GM21723 (cell line): ENCODE results near the gene ILF3.
"Not testable (repeated sequence)": the region's sequence is repeated elsewhere in the genome, so short reads cannot be mapped to it uniquely, and the experiment has no call there.

ENCODE experiments used
- ATAC-seq: cut with Tn5 transposase; IDR thresholded peaks from one replicate; pipeline ENCODE4 v1.9.1; 2021; ENCODE audit warnings: mild to moderate bottlenecking, moderate library complexity; ENCODE audit not compliant: unreplicated experiment

The ILF3 gene

GRCh38 chr19:10671922-10672321, 17.8 kb downstream of the ILF3 start:
- not testable (repeated sequence) for ATAC-seq

DNA sequence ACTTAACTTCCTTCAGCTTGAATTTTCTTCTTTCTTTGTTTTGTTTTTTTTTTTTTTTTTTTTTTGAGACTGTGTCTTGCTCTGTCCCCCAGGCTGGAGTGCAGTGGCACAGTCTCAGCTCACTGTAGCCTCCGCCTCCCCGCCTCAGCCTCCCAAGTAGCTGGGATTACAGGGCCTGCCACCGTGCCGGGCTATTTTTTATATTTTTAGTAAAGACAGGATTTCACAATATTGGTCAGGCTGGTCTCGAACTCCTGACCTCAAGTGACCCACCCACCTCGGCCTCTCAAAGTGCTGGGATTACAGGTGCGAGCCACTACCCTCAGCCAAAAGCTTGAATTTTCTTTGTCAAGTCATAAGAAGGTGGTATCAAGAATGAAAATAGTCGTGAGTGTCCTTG, 21.1 kb downstream of the ILF3 start:
- ATAC-seq, result not testable (repeated sequence)

GRCh38 chr19:10677751-10678150, 23.6 kb downstream of the ILF3 start:
- ATAC-seq, result no peak

- no peak for ATAC-seq
These were observed 24.7 kb downstream of the ILF3 start for GRCh38 chr19:10678813-10679212.

- ATAC-seq, result no peak
These were observed 25.6 kb downstream of the ILF3 start for GRCh38 chr19:10679743-10680142.

- no peak for ATAC-seq
These were observed 26.5 kb downstream of the ILF3 start for GRCh38 chr19:10680545-10681135.

GRCh38 chr19:10681658-10682057, 27.5 kb downstream of the ILF3 start:
- no peak for ATAC-seq

DNA sequence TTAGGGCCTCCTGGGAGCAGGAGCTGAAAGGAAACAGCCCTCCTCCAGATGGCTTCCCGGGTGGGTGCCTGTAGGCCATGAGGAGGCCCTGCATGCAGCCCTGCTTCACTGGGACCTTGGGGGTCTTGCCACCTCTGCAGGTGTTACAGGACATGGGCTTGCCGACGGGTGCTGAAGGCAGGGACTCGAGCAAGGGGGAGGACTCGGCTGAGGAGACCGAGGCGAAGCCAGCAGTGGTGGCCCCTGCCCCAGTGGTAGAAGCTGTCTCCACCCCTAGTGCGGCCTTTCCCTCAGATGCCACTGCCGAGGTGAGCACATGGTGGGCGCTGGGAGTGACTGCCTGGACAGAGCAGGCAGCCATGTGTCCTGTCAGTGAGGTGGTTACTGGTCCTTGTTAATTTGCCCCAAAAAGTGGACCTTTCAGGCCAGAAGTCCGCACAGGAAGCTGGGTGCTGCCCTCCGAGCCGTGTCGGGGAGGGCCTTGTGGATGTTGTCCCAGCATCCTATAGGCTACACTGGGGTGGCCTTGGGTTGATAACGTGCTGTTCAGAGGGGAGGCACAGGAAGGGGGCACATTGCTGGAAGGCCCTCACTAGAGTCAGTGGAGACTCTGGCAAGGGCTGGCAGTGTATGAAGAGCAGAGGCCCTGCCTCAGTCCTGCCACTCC, 28.4 kb downstream of the ILF3 start:
- ATAC-seq, result no peak

DNA sequence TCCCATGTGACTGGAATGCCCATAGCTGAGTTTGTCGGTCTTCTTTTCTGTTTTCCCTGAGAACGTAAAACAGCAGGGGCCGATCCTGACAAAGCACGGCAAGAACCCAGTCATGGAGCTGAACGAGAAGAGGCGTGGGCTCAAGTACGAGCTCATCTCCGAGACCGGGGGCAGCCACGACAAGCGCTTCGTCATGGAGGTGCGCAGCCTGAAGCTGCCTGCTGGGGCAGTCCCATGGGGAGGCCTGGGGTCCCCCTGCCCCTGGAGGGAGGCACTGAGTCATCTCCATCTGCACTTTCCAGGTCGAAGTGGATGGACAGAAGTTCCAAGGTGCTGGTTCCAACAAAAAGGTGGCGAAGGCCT, 28.9 kb downstream of the ILF3 start:
- no peak for ATAC-seq

DNA sequence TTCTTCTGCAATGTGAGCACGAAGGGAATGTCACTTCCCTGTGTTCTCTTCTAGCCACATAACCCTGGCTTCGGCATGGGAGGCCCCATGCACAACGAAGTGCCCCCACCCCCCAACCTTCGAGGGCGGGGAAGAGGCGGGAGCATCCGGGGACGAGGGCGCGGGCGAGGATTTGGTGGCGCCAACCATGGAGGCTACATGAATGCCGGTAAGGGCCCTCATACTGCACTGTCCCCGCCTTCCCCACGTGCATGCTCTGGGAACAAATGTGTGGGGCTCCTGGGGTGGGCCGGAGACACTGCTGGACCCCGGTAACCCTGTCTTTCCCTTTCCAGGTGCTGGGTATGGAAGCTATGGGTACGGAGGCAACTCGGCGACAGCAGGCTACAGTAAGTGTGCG, 29.4 kb downstream of the ILF3 start:
- ATAC-seq, result no peak

- ATAC-seq, result no peak
These were observed 31.1 kb downstream of the ILF3 start for GRCh38 chr19:10685210-10685609.

GRCh38 chr19:10686193-10686592, 32.0 kb downstream of the ILF3 start:
- no peak for ATAC-seq

DNA sequence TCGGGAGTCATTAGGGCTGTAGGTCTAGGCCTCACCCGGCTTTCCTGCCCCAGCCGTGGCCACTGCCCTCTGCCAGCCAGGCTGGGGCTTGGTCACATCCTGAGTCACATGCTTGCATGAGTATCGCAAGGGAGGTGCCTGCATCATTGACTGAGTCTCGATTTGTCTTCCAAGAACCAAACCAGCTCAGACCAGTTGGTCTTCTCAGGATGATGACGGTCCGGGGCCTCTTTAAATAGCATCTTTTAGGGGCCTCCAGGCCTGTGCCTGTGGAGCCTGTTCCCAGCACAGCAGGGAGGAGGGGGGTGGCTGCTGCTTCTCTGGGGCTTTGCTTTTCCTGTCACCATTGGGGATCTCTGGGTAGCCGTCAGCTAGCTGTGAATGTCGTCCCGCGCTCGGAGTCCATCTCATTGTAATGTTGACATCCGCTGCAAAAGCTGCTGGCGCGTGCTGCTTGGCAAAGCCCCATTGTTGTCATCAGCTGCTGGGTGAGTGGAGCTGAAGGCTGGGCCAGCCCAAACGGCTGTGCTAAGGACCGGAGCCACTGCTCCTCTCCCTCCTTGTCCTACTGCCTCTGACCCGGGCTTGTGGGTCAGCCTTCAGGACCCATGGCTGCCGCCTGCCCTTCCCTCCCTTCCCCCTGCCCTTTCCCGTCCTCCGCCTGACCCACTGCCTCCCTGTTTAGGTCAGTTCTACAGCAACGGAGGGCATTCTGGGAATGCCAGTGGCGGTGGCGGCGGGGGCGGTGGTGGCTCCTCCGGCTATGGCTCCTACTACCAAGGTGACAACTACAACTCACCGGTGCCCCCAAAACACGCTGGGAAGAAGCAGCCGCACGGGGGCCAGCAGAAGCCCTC, 32.7 kb downstream of the ILF3 start:
- no peak for ATAC-seq

DNA sequence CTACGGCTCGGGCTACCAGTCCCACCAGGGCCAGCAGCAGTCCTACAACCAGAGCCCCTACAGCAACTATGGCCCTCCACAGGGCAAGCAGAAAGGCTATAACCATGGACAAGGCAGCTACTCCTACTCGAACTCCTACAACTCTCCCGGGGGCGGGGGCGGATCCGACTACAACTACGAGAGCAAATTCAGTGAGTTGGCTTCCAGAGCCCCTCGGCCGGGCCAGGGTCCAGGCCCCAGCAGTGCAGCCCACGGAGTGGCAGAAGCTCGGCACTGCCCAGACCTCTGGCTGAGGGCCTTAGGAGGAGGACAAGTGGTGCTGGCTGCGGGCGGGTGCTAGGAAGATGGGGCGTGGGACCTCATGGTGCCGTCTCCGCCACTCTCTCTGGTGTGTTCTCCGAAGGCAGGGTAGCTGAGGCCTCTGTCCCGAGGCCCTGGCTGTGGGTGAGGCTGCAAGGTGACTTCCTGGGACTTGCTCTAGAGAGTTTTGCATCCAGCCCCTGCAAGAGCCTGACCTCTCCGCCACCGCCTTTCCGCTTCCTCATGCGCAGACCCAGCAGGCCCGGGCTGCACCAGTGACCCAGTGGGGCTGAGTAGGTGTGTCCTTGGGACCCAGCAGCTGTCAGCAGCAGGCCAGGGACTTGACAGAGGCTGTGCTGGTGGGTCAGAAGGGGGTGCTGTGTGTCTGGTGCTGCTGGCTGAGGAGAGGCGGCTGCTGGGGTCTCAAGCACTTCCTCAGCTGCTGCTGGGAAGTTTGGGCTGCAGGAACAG, 33.6 kb downstream of the ILF3 start:
- ATAC-seq, result no peak

- no peak for ATAC-seq
These were observed 34.6 kb downstream of the ILF3 start for GRCh38 chr19:10688545-10689280.

DNA sequence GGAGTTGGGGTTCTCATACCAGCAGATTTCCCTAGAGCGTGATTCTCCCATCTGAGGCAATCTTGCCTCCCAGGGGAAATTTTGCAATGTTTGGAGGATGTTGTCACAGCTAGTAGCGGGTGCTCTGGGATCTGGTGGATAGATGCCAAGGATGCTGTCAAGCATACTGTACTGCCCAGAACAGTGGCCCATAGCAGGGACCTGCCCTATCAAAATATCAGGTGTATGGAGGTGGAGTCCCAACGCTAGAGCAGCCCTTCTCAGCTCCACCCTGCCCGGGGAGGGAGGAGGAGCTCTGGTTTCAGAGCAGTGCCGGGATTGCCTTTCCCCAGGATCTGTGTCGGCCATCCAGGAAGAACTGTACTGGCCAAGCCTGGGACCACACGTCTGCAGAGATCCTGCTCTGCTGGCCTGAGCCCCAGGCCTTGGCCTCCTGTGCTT, 36.2 kb downstream of the ILF3 start:
- ATAC-seq, result no peak

GRCh38 chr19:10691178-10691881, 37.2 kb downstream of the ILF3 start:
- ATAC-seq, result no peak

DNA sequence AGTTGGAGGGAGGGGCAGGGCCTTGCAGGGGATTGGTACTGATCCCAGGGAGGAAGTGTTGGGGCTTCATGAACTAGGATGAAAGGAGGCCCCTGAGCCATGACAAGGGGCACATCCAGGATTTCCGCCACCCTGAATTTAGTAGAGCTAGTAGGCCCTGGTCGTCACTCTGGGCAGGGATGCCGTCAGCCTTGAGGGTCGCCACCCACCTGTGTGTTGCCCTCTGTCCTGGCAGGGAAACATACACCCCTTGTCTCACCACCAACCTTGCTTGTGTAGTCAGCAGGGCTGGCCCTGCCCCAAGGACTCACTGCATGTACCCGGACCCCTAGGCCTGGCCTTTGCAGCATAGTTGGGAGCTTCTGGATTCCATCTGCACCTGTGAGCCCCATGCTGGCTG, 37.7 kb downstream of the ILF3 start:
- ATAC-seq, result no peak

GRCh38 chr19:10692673-10693264, 38.6 kb downstream of the ILF3 start:
- ATAC-seq, result no peak
